GM12878 (cell line): Measurements from ENCODE around the gene MYO16.

Source experiments
- BHLHE40 ChIP-seq, 2 experiments: fragments of 450-650 bp in 1 of 2; IDR thresholded peaks; 2 replicates each; pipeline ENCODE4 v1.6.1; 2011 to 2017; ENCODE audit warnings: low read depth in 2 of 2, borderline replicate concordance in 1 of 2, improper control_type of control experiment in 1 of 2, low read length in 1 of 2, mild to moderate bottlenecking in 1 of 2
- EP300 ChIP-seq, 2 experiments: fragments of 150-350 bp in 1 of 2; IDR thresholded peaks; 2 replicates each; pipeline ENCODE4 v1.6.1; 2011 to 2012; ENCODE audit warnings: low read depth in 2 of 2, low read length in 2 of 2, borderline replicate concordance in 1 of 2, improper control_type of control experiment in 1 of 2, inconsistent platforms in 1 of 2; ENCODE audit not compliant: control insufficient read depth in 1 of 2
- ESRRA ChIP-seq: IDR thresholded peaks from 2 replicates; pipeline ENCODE4 v1.6.1; 2012; ENCODE audit warnings: mild to moderate bottlenecking, low read length, improper control_type of control experiment
- GABPA ChIP-seq: IDR thresholded peaks from 2 replicates; pipeline ENCODE4 v1.6.1; 2014; ENCODE audit warnings: antibody characterized with exemption, low read depth, mild to moderate bottlenecking, inconsistent platforms
- TF ChIP-seq, protein P1 (sequence below), 3 experiments: IDR thresholded peaks in 2 of 3; conservative IDR thresholded peaks in 1 of 3; 2 replicates each; pipeline ENCODE4 v1.5.1; 2011; ENCODE audit warnings: low read depth in 3 of 3, low read length in 3 of 3, mild to moderate bottlenecking in 3 of 3, control low read depth in 2 of 3, moderate library complexity in 2 of 3, inconsistent platforms in 1 of 3, mixed read lengths in 1 of 3; ENCODE audit not compliant: control insufficient read depth in 2 of 3, insufficient read depth in 1 of 3; ENCODE audit errors: extremely low read depth in 1 of 3

DNA sequence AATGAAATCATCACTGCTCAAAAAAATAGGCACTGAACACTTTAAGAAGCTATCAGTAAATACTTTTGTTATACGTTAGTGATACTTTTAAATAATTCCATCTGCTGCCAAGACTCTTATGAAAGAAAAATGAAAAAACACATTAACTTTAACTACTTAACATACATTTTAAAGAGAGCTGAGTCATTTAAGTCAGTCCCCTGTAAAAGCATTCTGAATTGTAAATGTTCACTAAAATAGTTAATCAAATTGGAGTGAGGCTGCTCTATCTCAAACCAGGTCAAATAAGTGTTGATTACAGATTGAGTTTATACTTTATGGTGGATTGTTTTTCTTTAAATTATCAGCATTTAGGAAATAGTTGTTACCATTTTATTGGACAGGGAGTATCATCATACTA is 274.2 kb downstream of the MYO16 start:
- TF ChIP-seq, protein P1, sequence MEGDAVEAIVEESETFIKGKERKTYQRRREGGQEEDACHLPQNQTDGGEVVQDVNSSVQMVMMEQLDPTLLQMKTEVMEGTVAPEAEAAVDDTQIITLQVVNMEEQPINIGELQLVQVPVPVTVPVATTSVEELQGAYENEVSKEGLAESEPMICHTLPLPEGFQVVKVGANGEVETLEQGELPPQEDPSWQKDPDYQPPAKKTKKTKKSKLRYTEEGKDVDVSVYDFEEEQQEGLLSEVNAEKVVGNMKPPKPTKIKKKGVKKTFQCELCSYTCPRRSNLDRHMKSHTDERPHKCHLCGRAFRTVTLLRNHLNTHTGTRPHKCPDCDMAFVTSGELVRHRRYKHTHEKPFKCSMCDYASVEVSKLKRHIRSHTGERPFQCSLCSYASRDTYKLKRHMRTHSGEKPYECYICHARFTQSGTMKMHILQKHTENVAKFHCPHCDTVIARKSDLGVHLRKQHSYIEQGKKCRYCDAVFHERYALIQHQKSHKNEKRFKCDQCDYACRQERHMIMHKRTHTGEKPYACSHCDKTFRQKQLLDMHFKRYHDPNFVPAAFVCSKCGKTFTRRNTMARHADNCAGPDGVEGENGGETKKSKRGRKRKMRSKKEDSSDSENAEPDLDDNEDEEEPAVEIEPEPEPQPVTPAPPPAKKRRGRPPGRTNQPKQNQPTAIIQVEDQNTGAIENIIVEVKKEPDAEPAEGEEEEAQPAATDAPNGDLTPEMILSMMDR (IDR thresholded peaks at IDR 0.05 in 2 of 3, conservative IDR thresholded peaks at IDR 0.05 in 1 of 3; ENCODE audit: control insufficient read depth in 2 of 3, extremely low read depth in 1 of 3, insufficient read depth in 1 of 3, low read depth in 3 of 3, low read length in 3 of 3) = no peak
- TF ChIP-seq ESRRA = no peak
- TF ChIP-seq GABPA = no peak
- TF ChIP-seq BHLHE40 (IDR thresholded peaks at IDR 0.05; ENCODE audit: borderline replicate concordance in 1 of 2, low read depth in 2 of 2, low read length in 1 of 2) = no peak
- no peak for TF ChIP-seq EP300 (IDR thresholded peaks at IDR 0.05; ENCODE audit: borderline replicate concordance in 1 of 2, control insufficient read depth in 1 of 2, low read depth in 2 of 2, low read length in 2 of 2)
